IgD-negative memory B cell (primary cell): ENCODE data around the gene PLEKHA4. TPM values are rescaled to one million over a fixed set of nuclear protein-coding genes. Genes with fewer than 3 reads are reported as not detected.

Source experiments
- H3K27ac Mint-ChIP-seq, 3 donors: one replicate each; pipeline ENCODE4 v1.8.0; 2020 to 2022; ENCODE audit warnings: mild to moderate bottlenecking in 3 of 3, mixed read lengths in 3 of 3, moderate library complexity in 1 of 3
- H3K27me3 Mint-ChIP-seq: one replicate; pipeline ENCODE4 v1.8.0; 2021; ENCODE audit warnings: mixed read lengths
- H3K36me3 Mint-ChIP-seq: one replicate; pipeline ENCODE4 v1.8.0; 2020; ENCODE audit warnings: mild to moderate bottlenecking, mixed read lengths
- H3K4me1 Mint-ChIP-seq, 3 donors: one replicate each; pipeline ENCODE4 v1.8.0; 2020 to 2022; ENCODE audit warnings: mixed read lengths in 3 of 3, mild to moderate bottlenecking in 1 of 3
- H3K4me3 Mint-ChIP-seq, 4 donors: one replicate each; pipeline ENCODE4 v1.8.0; 2020 to 2022; ENCODE audit warnings: mild to moderate bottlenecking in 4 of 4, mixed read lengths in 4 of 4, moderate library complexity in 3 of 4
- H3K9me3 Mint-ChIP-seq, 3 donors: one replicate each; pipeline ENCODE4 v1.8.0; 2020 to 2021; ENCODE audit warnings: mixed read lengths in 3 of 3, mild to moderate bottlenecking in 1 of 3
- polyA plus RNA-seq: library from polyadenylated mRNA; unstranded; fragments of 300-500 nt; fragmentation: Illumina TruSeq; gene quantifications from one replicate; pipeline ENCODE4 v1.2.3, GENCODE V29; 2021

Gene PLEKHA4
- polyA plus RNA-seq, 1 donor from 2014 or later, result 3.2 TPM

DNA sequence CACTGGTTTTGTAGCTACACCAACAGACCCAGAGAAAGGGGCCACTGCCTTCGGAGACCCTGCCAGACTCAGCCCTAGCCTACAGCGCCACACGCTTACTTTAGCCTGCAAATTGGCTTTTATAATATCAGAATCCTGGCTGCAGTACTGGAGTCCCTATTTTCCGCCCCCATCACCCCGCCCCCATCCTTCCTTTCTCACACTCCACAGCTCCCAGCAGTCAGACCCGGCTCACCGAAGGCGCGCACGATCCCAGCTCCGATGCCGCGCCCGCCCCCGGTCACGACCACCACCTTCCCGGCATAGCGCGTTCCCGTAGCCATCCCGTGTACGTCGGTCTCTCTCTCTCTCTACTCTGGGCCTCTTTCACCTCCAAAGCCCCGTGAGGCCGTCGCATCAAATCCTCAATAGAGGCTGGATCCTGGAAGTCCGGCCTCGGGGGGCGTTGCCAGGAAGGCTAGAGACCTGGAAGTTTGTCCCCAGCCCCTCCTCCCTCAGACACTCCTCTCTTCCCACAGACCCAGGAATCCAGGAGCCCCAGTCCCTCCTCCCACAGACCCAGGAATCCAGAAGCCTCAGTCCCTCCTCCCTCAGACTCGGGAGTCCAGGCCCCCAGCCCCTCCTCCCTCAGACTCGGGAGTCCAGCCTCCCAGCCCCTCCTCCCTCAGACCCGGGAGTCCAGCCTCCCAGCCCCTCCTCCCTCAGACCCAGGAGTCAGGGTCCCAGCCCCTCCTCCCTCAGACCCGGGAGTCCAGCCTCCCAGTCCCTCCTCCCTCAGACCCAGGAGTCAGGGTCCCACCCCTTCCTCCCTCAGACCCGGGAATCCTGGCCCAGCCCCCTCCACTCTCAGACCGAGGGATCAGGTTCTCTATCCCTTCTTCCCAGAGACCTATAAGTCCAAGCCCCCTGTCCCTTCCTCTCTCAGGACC lies 32.1 kb downstream of the PLEKHA4 start, which contains the start of gene HSD17B14:
HSD17B14 (minus strand) TSS at position 403 of the 929 bp plus-strand sequence; CDS start at position 323, 80 bp downstream.
- no peaks in the 10 kb centered on the region for H3K36me3 Mint-ChIP-seq
- H3K9me3 Mint-ChIP-seq, result no peaks in the 10 kb centered on the region
- H3K4me3 Mint-ChIP-seq, result peak within 1 kb of the TSS; percentile 81 to 96 (median 88)
- H3K4me1 Mint-ChIP-seq, result peaks cover 11 to 19% (median 12%) of the 10 kb centered on the region in 3 donors
- peak within 1 kb of the TSS; percentile 85 to 93 (median 88) for H3K27ac Mint-ChIP-seq
- H3K27me3 Mint-ChIP-seq, result peaks cover 1% of the 10 kb centered on the region

DNA sequence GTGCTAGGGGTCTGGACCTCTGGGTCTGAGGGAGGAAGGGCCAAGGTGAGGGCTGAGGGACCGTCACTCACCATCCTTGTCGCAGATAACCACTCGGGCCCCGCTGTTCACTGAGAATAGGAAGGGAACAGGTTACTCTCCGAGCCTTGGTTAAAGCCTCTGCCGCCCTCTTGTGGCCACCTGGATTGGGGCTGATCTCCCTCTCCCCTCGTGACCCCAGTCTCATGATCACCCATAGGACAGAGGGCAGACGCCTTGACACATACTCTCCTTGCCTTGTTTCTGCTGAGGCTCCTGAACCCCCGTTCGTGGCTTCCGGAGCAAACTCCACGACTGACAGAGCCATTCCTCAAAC lies 32.7 kb downstream of the PLEKHA4 start:
- Mint-ChIP-seq H3K27ac (peak overlapping the region; percentile 43 to 93 (median 85)), H3K4me3 (peak overlapping the region; percentile 69 to 96 (median 87)), H3K4me1 (peaks cover 11 to 19% (median 12%) of the 10 kb centered on the region in 3 donors), H3K27me3 (peaks cover 1% of the 10 kb centered on the region), H3K36me3 (no peaks in the 10 kb centered on the region), H3K9me3 (no peaks in the 10 kb centered on the region)

DNA sequence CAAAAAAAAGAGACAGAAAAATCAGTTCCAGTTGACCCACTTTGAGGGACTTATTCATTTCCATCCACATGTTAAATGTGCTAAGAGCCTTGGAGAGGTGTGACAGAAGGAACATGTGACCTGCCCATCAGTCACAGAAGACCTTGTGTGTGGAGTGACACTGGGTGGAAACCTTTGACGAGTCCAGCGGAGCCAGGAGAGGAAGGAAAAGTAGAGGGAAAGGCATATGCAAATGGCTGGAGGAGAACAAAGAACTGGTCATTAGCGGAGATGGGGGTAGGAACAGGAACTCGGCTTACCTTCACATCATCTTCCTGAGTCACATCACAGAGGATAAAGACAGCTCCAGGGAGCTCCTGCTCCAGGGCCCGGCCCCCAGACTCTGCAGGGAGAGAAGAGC lies 34.4 kb downstream of the PLEKHA4 start:
- no peaks in the 10 kb centered on the region for H3K9me3 Mint-ChIP-seq
- H3K27ac Mint-ChIP-seq, result no peak overlapping the region
- H3K27me3 Mint-ChIP-seq, result peaks cover 1% of the 10 kb centered on the region
- no peaks in the 10 kb centered on the region for H3K36me3 Mint-ChIP-seq
- peaks cover 11 to 19% (median 12%) of the 10 kb centered on the region in 3 donors for H3K4me1 Mint-ChIP-seq
- H3K4me3 Mint-ChIP-seq, result no peak overlapping the region

DNA sequence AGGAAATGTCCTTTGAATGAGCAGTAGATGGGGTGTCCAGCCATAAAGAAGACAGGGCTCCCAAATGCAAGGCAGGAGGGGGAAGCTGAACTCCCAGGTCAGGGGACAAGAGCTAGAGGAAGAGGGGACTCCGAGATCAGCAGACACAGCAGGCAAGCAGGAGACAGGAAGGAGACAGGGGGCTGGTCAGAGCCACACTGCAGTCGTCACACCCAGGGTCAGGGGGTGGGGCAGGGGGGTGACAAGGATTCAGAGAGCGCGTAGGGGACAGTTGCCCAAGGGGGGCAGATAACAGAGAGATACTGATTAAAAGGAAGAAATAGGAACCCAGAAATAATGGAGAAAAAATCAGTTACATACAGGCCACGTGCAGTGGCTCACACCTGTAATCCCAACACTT lies 35.4 kb downstream of the PLEKHA4 start:
- H3K4me3 Mint-ChIP-seq, result peak overlapping the region in 1 of 4 donors; percentile 22
- H3K4me1 Mint-ChIP-seq, result peaks cover 11 to 19% (median 12%) of the 10 kb centered on the region in 3 donors
- peaks cover 1% of the 10 kb centered on the region for H3K27me3 Mint-ChIP-seq
- no peaks in the 10 kb centered on the region for H3K36me3 Mint-ChIP-seq
- no peaks in the 10 kb centered on the region for H3K9me3 Mint-ChIP-seq
- no peak overlapping the region for H3K27ac Mint-ChIP-seq

DNA sequence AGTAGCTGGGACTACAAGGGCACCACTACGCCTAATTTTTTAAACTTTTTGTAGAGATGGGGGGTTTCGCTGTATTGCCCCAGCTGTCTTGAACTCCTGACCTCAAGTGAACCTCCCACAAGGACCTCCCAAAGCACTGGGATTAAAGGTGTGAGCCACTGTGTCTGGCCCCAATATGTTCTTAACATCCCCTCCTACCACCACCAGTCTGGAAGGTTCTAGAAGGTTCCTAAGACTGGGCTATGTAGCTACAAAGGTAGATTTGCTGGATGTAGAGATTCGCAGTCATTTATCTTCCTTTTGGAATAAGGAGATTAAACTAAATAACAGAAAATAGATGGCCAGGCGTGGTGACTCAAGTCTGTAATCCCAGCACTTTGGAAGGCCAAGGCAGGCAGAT lies 37.5 kb downstream of the PLEKHA4 start:
- Mint-ChIP-seq H3K4me1 (peaks cover 5 to 9% (median 5%) of the 10 kb centered on the region in 3 donors), H3K27ac (no peak overlapping the region), H3K9me3 (no peaks in the 10 kb centered on the region), H3K27me3 (peaks cover 1% of the 10 kb centered on the region), H3K4me3 (no peak overlapping the region), H3K36me3 (no peaks in the 10 kb centered on the region)

DNA sequence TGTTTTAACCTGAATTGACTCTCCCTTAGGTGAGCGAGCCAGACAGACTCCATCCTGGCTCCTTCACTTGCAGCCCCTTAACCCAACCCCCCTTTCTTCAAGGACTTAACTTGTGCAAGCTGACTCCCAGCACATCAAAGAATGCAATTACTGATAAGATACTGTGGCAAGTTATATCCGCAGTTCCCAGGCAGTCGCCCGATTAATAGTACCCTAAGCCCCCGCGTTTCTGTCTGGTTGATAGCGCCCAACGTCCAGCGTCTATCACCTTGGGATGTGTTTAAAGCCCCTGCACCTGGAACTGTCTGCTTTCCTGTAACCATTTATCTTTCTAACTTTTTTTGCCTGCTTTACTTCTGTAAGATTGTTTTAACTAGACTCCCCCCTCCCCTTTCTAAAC lies 38.3 kb downstream of the PLEKHA4 start:
- Mint-ChIP-seq H3K27me3 (no peaks in the 10 kb centered on the region), H3K4me1 (peaks cover 0 to 2% (median 1%) of the 10 kb centered on the region in 3 donors), H3K36me3 (no peaks in the 10 kb centered on the region), H3K9me3 (no peaks in the 10 kb centered on the region), H3K27ac (no peak overlapping the region), H3K4me3 (no peak overlapping the region)

DNA sequence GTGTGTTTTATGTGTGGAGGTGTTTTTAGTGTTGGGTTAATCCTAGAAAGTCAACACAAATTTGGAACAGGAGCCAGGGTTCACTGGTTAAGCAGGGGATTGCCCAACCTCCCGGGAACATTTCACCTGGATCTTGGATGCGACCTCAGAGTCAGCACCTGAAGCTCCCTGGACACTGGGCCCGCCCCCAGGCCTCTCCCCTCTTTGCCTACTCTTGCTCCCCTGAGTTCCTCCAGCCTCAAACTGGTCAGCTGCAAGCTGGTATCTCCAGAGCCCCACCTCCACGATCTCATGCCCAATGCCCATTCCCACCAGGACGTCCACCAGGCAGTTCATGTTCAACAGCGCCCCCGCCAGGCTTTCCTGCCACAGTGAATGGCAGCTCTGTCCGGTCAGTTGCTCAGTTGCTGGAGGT lies 41.8 kb downstream of the PLEKHA4 start:
- Mint-ChIP-seq H3K27ac (no peak overlapping the region), H3K4me3 (no peak overlapping the region), H3K27me3 (no peaks in the 10 kb centered on the region), H3K36me3 (no peaks in the 10 kb centered on the region), H3K9me3 (no peaks in the 10 kb centered on the region), H3K4me1 (no peaks in the 10 kb centered on the region)

DNA sequence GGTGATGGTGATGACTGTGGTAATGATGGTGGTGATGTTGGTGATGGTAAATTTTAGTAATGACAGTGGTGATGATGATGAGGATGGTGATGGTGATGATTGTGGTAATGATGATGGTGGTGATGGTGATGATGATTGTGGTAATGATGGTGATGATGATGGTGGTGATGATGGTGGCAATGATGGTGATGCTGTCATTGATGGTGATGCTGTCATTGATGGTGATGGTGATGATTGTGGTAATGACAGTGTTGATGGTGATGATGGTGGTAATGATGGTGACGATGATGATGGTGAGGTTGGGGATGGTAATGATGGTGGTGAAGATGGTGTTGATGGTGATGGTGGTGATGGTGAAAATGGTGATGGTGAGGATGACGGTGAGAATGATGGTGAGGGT lies 45.9 kb downstream of the PLEKHA4 start:
- no peaks in the 10 kb centered on the region for H3K4me1 Mint-ChIP-seq
- no peak overlapping the region for H3K27ac Mint-ChIP-seq
- no peak overlapping the region for H3K4me3 Mint-ChIP-seq
- no peaks in the 10 kb centered on the region for H3K36me3 Mint-ChIP-seq
- H3K9me3 Mint-ChIP-seq, result no peaks in the 10 kb centered on the region
- H3K27me3 Mint-ChIP-seq, result no peaks in the 10 kb centered on the region

DNA sequence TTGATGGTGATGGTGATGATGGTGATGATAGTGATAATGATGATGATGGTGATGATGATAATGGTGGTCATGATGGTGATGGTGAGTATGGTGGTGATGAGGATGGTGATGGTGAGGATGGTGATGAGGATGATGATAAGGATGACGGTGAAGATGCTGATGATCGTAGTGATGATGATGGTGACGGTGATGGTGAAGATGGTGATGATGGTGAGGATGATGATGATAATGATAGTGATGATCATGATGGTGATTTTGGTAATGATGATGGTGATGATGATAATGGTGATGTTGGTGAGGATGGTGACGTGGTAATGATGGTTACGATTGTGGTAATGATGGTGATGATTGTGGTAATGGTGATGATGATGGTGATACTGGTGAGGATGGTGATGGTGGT lies 46.8 kb downstream of the PLEKHA4 start:
- no peaks in the 10 kb centered on the region for H3K27me3 Mint-ChIP-seq
- H3K27ac Mint-ChIP-seq, result no peak overlapping the region
- H3K9me3 Mint-ChIP-seq, result no peaks in the 10 kb centered on the region
- no peaks in the 10 kb centered on the region for H3K36me3 Mint-ChIP-seq
- H3K4me1 Mint-ChIP-seq, result no peaks in the 10 kb centered on the region
- H3K4me3 Mint-ChIP-seq, result no peak overlapping the region

DNA sequence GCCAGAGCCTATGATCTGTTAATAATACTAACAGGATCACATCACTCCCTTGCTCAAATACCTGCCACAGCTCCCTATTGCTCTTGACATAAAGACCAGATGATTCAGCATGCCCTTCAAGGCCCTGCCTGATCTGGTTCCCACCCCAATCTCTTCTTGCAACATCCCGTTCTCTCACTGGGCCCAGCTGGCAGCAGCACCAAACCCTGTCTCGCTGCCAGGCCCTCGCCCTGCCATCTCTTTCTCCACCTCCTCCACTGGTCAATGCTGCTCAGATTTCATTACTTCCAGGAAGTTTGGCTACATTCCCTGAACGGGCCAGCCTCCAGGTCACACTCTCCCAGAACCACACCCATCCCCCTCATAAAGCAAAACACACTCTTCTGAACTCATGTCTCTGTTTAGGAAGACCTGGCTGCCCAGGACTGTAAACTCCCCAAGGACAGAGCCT lies 49.0 kb downstream of the PLEKHA4 start:
- no peak overlapping the region for H3K27ac Mint-ChIP-seq
- H3K9me3 Mint-ChIP-seq, result no peaks in the 10 kb centered on the region
- H3K27me3 Mint-ChIP-seq, result no peaks in the 10 kb centered on the region
- H3K4me1 Mint-ChIP-seq, result peaks cover 3 to 6% (median 6%) of the 10 kb centered on the region in 3 donors
- H3K36me3 Mint-ChIP-seq, result no peaks in the 10 kb centered on the region
- peak overlapping the region in 1 of 4 donors; percentile 21 for H3K4me3 Mint-ChIP-seq

DNA sequence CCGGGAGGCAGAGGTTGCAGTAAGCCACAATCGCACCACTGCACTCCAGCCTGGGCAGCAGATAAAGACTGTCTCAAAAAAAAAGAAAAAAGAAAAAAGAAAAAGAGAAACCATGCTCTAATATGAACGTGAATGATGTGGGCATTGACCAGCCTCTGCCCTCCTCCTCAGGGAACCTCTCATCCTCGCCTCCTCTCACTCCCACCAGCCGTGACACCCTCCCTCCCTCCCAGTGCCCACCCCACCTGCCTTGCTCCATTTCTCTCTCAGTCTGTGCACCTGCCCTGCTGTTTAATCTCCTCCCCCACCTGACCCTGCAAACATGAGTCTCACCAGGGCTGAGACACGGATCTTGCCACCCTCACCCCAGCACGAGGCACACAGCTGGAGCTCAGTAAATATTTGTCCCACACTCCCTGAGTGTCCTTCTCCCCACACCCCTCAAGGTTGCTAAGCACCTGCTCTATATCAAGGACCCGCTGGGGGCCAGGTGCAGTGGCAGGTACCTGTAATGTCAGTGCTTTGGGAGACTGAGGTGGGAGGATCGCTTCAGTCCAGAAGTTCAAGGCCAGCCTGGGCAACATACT lies 50.1 kb downstream of the PLEKHA4 start:
- Mint-ChIP-seq H3K36me3 (no peaks in the 10 kb centered on the region), H3K9me3 (no peaks in the 10 kb centered on the region), H3K27ac (no peak overlapping the region), H3K27me3 (no peaks in the 10 kb centered on the region), H3K4me1 (peaks cover 3 to 6% (median 6%) of the 10 kb centered on the region in 3 donors), H3K4me3 (no peak overlapping the region)

DNA sequence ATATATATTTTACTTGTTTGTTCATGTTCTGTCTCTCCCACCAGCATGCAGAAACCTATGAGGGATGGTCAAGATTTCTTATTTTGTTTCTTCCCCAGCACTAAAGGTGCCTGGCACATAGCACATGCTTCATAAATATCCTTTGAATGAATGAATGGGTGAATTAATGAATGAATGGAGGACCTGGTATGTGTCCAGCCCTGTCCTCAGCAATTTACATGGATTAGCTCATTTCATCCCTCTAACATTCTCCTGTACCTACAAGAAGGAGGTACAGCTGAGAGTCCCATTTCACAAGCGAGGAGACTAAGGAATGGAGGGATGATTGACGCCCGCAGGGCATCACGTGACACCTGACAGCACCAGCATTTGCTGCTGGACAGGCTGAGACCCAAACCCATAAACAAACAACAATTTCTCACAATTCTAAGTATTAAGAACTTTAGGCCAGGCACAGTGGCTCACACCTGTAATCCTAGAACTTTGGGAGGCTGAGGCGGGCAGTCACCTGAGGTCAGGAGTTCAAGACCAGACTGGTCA lies 50.8 kb downstream of the PLEKHA4 start:
- peak overlapping the region in 1 of 3 donors; percentile 80 for H3K27ac Mint-ChIP-seq
- no peak overlapping the region for H3K4me3 Mint-ChIP-seq
- H3K27me3 Mint-ChIP-seq, result no peaks in the 10 kb centered on the region
- H3K9me3 Mint-ChIP-seq, result no peaks in the 10 kb centered on the region
- no peaks in the 10 kb centered on the region for H3K36me3 Mint-ChIP-seq
- H3K4me1 Mint-ChIP-seq, result peaks cover 4 to 7% (median 6%) of the 10 kb centered on the region in 3 donors

DNA sequence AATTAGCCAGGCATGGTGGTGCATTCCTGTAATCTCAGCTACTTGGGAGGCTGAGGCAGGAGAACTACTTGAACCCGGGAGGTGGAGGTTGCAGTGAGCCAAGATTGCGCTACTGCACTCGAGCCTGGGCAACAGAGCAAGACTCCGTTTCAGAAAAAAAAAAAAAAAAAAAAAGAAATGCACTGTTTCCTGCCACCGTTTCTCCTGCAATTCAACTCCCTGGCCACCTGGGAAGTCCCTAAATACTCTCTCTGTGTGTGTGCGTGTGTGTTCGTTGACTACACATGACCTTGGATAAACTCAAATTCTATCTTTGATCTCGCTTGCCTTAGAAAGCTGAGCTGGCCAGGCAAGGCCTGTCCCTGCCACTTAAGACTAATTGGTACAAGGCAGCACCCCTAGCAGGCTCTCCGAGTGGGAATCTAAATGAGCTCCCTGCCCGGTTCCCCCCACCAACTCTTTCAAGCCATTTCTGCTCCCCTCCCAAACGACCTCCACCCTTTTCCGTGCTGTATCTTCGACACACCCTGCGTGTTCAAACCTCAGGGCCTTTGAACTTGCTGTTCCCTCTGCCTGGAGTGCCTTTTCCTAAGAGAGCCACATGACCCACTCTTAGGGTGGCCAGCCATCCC lies 52.4 kb downstream of the PLEKHA4 start:
- H3K4me3 Mint-ChIP-seq, result no peak overlapping the region
- H3K27me3 Mint-ChIP-seq, result no peaks in the 10 kb centered on the region
- no peaks in the 10 kb centered on the region for H3K9me3 Mint-ChIP-seq
- peak overlapping the region in 2 of 3 donors; percentile 7 to 26 for H3K27ac Mint-ChIP-seq
- H3K4me1 Mint-ChIP-seq, result peaks cover 6 to 14% (median 9%) of the 10 kb centered on the region in 3 donors
- H3K36me3 Mint-ChIP-seq, result no peaks in the 10 kb centered on the region

DNA sequence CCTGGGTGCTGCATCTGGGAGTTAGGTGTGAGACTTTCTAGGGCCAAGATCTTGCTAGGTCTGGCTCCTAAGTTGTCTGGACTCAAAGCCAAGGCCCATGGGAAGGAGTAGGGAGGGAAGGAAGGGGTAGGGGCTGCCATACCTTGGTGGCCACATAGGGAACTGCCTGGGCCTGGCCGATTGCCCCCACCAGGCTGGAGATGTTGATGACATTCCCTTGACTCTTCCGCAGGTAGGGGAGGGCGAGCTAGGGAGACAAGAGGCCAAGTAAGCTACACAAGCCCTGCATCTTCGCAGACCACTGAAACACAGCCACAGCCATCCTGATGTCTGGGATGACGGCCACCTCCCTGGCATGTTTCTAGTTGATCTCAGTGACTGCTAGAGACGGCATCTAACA lies 53.5 kb downstream of the PLEKHA4 start:
- Mint-ChIP-seq H3K4me3 (peak overlapping the region in 1 of 4 donors; percentile 69), H3K4me1 (peaks cover 10 to 18% (median 12%) of the 10 kb centered on the region in 3 donors), H3K36me3 (no peaks in the 10 kb centered on the region), H3K27me3 (no peaks in the 10 kb centered on the region), H3K27ac (peak overlapping the region in 2 of 3 donors; percentile 19 to 39), H3K9me3 (no peaks in the 10 kb centered on the region)
